ENCODE data around the gene C1orf74.
"Not testable (repeated sequence)": the region's sequence is repeated elsewhere in the genome, so short reads cannot be mapped to it uniquely, and the experiment has no call there.

The C1orf74 gene

GRCh38 chr1:209805875-209806760 lies 21.8 kb upstream of the C1orf74 start, which contains the start of gene IRF6:
IRF6 (minus strand) TSS chr1:209806142; CDS start chr1:209801413, 4,729 bp downstream.
- peak; percentile 25 for DNase-seq (ENCODE audit: low read depth, low spot score)

- no peak for DNase-seq (ENCODE audit: low read depth, low spot score)
These were observed 21.0 kb upstream of the C1orf74 start for GRCh38 chr1:209805341-209805781.

GRCh38 chr1:209803568-209803967 lies 19.2 kb upstream of the C1orf74 start:
- DNase-seq (ENCODE audit: low read depth, low spot score): no peak

GRCh38 chr1:209802780-209803152 lies 18.4 kb upstream of the C1orf74 start:
- no peak for DNase-seq (ENCODE audit: low read depth, low spot score)

GRCh38 chr1:209802117-209802779 lies 17.9 kb upstream of the C1orf74 start:
- no peak for DNase-seq (ENCODE audit: low read depth, low spot score)

- no peak for DNase-seq (ENCODE audit: low read depth, low spot score)
These were observed 16.9 kb upstream of the C1orf74 start for GRCh38 chr1:209800984-209801834.

- no peak for DNase-seq (ENCODE audit: low read depth, low spot score)
These were observed 13.8 kb upstream of the C1orf74 start for GRCh38 chr1:209797978-209798639.

- DNase-seq (ENCODE audit: low read depth, low spot score): not testable (repeated sequence)
These were observed 9.4 kb upstream of the C1orf74 start for GRCh38 chr1:209793711-209794110.

GRCh38 chr1:209791920-209792319 lies 7.6 kb upstream of the C1orf74 start:
- DNase-seq (ENCODE audit: low read depth, low spot score): no peak

GRCh38 chr1:209790286-209791193 lies 6.2 kb upstream of the C1orf74 start:
- DNase-seq (ENCODE audit: low read depth, low spot score): no peak

GRCh38 chr1:209789245-209789644 lies 4.9 kb upstream of the C1orf74 start:
- no peak for DNase-seq (ENCODE audit: low read depth, low spot score)

GRCh38 chr1:209787551-209787950 lies 3.2 kb upstream of the C1orf74 start:
- DNase-seq (ENCODE audit: low read depth, low spot score): no peak

- no peak for DNase-seq (ENCODE audit: low read depth, low spot score)
These were observed 1.8 kb upstream of the C1orf74 start for GRCh38 chr1:209786146-209786545.

GRCh38 chr1:209785592-209785991 lies 1.2 kb upstream of the C1orf74 start:
- DNase-seq (ENCODE audit: low read depth, low spot score): no peak

GRCh38 chr1:209783386-209783785 lies 973 bp downstream of the C1orf74 start:
- DNase-seq (ENCODE audit: low read depth, low spot score): no peak

GRCh38 chr1:209780268-209780667 lies 4.1 kb downstream of the C1orf74 start:
- no peak for DNase-seq (ENCODE audit: low read depth, low spot score)

- no peak for DNase-seq (ENCODE audit: low read depth, low spot score)
These were observed 6.3 kb downstream of the C1orf74 start for GRCh38 chr1:209778102-209778501.

GRCh38 chr1:209777587-209777986 lies 6.8 kb downstream of the C1orf74 start:
- no peak for DNase-seq (ENCODE audit: low read depth, low spot score)

- DNase-seq (ENCODE audit: low read depth, low spot score): no peak
These were observed 8.7 kb downstream of the C1orf74 start for GRCh38 chr1:209775678-209776077.

GRCh38 chr1:209774592-209774991 lies 9.8 kb downstream of the C1orf74 start:
- no peak for DNase-seq (ENCODE audit: low read depth, low spot score)

All from activated naive CD8-positive, alpha-beta T cell treated with anti-CD3 and anti-CD28 coated beads, Interleukin-2, amount 50 U/mL, for 16 hours (primary cell).